Left ventricle myocardium inferior (tissue), 1 donor: ENCODE results near the gene GABRA4. TPM values are rescaled to one million over a fixed set of nuclear protein-coding genes. Genes with fewer than 3 reads are reported as not detected.

ENCODE experiments used
- total RNA-seq: library from RNA; stranded (reverse); fragmentation: NEBNext Ultra II Directional; extraction: Animal tissue kit (Norgen Biotek cat#: 25700); gene quantifications from one replicate; pipeline ENCODE4 v1.2.1, GENCODE V29; 2021
- donor health status: DM: no; HTN: yes; CAD: no; lungs with severe emphysema.

GABRA4 gene
- total RNA-seq, 1 donor from 2014 or later: 33.7 TPM

Other genes with a start within 250 kb of the GABRA4 start
- not detected for gene COX7B2, start 84.3 kb downstream of the GABRA4 start, total RNA-seq
- gene GABRB1, start 38.0 kb upstream of the GABRA4 start, total RNA-seq: 4.0 TPM